Activated CD4-positive, CD25-positive, alpha-beta regulatory T cell treated with anti-CD3 and anti-CD28 coated beads, Interleukin-2, amount 50 U/mL, for 16 hours (primary cell): Measurements from ENCODE around the gene ELF1.
A peak's percentile ranks its signal among the peaks of the same experiment; 100 is the strongest.

Experiments used
- DNase-seq: peaks from one replicate; pipeline ENCODE4 v3.0.0-alpha.2; 2020; ENCODE audit warnings: low read depth, low spot score

The ELF1 gene

GRCh38 chr13:41019011-41019487 lies at the start of gene ELF1:
Gene ELF1 (minus strand): TSS chr13:41019316. CDS start chr13:40982054, 37,262 bp downstream.
- peak; percentile 50 for DNase-seq

DNA sequence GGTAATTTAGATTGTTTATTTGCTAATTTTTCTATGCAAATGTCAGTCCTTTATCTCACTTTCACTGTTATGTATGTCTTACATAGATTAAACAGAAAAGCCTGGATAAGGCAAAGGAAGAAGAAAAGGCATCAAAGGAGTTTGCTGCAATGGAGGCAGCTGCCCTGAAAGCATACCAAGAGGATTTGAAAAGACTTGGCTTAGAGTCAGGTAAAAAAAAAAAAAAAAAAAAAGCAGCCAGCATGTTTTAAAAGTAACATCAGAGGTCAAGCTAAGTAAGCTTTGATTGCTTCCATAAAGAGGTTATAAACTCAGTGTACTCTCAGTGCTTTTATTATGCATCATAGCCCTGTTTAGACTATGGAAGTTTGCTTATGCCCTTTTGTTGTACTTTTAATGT lies 46.0 kb upstream of the ELF1 start:
- no peak for DNase-seq

- no peak for DNase-seq
These were observed 45.4 kb upstream of the ELF1 start for GRCh38 chr13:41064493-41064892.

- no peak for DNase-seq
These were observed 43.1 kb upstream of the ELF1 start for GRCh38 chr13:41061914-41062837.

DNA sequence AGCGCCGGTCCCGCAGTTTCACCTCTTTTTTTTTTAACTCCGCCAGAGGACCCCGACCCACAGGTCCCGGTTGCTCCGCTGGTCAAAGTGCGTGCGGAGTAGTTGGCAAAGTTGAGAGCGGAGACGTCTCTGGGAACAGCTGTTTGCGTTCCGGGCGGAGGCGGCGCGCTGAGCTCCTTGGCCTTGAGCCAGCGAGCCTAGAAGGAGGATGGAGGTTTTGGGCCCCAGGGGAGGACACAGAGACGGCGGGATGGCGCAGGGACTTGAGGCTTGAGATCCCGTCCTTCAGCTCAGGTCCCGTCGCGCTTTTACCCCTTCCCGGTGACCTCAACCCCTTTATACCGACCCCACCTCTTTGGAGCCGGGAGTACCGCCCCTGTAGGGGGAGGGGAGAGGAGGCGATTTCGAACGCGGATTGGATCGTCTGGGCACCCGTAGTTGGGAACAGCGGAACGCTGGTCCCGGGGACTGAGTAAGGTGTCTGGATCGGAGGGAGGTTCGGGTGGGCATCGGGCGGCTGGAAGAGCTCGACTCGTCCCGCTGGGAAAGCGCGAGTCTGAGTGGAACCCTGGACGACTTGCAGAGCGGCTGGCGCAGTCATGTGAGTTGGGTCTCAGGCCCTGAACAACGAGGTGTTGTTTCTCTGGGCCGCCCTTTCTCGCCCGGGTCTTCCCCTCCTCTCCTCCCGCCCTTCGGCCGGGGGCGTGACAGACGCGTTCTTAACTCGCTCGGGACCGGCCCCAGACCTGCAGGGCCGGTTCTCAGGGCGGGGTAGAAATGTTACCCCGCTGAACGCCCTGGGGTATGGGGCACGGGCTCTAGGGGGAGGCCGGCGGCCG lies 42.2 kb upstream of the ELF1 start, which contains the start of gene WBP4:
TSS of gene WBP4 (plus strand) at position 435 of the 839 bp plus-strand sequence. CDS start at position 600, 165 bp downstream.
- peak; percentile 72 for DNase-seq

DNA sequence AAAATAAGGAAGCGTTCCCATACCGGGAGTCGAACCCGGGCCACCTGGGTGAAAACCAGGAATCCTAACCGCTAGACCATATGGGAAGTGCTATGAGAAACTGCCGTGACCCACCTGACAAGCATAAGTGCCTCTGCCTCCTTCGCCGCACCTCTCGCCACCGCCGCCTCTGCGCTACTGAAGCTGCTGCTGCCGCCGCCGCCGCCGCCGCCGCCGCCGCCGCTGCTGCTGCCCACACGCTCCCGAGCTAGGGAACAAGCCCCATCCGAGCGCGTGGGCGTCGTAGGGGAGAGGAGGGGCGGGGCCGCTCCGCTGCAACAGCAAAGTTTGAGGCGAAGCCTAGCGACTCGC lies 41.6 kb upstream of the ELF1 start:
- DNase-seq = peak; percentile 73

DNA sequence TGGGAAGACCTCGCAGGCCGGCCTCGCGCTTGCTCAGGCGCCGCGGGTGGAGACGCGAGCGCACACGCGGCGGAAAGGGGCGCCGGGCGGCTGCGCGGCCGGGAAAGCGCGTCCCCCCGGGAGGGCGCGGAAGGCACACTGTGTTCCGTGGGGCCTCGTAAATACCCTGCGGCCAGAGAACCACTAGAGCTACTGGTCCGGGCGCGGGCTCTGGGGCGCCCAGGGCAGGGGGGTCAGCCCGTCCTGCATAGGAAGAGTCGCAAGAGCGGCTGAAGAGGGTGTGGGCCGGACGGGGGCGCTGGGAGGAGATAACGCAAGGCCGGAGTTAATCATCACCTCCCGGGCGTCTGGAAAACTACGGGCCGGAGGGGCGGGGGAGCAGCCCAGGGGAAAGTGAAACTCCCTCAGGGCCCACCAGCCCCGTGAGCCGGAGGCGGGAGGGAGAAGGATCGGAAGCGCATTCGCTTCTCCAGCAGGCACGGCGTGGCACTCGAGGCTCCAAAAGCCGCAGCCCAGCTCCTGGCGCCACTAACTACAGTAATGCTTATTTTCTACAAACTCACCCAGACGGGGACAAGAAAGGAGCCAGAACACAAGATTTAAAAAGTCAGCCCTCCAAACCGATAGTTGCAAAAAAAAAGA lies 41.1 kb upstream of the ELF1 start:
- peak; percentile 39 for DNase-seq

DNA sequence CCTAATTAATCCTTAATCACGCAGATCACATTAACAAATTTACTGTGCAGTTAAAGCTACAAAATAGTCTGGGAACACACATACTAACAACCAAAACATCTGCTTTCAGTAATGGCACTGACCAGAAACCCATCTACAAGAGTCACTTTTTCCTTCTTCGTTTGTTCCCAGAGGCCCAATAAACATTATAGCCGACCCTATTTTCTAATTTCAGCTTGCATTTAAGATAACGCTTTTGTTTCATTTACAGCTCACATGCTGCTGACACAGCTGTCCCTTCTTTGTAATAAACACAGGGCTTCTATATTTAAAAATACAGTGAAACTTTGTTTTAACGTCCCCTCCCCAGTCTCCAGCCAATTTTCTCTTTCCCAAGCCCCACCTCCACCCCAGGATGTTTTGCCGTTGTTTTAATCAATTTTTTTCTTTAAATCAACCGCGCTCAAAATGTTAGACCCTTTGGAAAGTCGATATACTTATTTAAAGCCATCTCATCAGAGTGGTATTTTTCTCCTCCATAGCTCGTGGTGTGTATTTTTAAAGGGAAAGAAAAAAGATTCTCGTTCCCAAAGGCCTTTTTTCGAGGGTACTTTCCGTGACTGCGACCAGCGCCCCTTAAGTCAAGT lies 40.5 kb upstream of the ELF1 start:
- no peak for DNase-seq

GRCh38 chr13:41058295-41059070 lies 39.4 kb upstream of the ELF1 start:
- DNase-seq = no peak

- no peak for DNase-seq
These were observed 38.0 kb upstream of the ELF1 start for GRCh38 chr13:41056826-41057711.

GRCh38 chr13:41056194-41056593 lies 37.1 kb upstream of the ELF1 start:
- no peak for DNase-seq

DNA sequence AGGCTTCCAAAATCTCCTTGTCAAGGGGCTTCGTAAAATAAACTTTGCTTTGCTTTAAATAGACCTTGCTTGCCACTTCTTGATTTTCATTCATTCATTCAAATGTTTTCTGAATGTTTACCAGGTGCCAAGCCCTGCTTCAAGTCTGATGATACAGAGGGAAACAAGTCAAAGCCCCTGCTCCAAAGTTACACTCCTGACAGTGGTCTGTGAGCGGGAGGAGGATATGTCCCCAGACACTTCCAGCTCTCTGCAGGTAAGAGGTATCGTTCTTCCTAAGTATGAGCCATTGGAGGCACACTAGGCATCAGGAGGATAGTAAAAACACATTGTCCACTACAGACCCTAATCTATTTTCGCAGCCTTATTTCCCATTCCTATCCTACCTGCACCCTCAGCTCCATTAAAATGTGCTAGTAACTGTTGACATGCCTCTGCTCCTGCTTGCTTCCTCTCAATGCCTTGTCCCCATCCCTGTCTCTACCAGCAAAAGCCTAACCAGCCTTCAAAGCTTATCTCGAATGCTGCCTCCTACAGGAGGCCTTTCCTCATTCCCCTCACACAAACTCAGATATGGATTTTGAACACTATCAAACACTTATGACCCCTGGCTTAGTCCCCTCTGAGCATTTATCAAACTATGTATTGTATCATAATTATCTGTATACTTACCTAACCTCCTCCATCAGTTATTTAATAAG lies 36.0 kb upstream of the ELF1 start:
- no peak for DNase-seq

- peak; percentile 18 for DNase-seq
These were observed 35.2 kb upstream of the ELF1 start for GRCh38 chr13:41054212-41054877.

DNA sequence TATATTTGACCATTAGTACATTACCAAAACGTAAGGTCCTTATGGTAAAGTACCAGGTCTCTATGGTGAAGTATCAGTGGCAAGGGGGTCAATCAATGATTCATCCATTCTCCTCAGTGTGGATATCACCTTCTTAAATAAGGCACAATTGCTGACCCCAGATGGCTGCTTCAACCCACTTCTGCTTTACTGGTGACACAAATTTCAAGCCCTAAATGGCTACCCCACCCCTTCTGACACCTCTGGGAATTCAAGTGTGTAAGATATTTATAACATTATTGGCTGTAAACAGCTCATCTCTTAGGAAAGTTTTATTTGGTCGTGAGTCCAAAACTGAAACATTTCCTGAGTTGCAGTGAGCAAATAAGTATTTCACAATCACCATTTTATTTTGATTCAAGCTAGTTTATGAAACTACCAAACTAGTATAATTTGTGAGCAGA lies 34.3 kb upstream of the ELF1 start:
- DNase-seq = no peak

GRCh38 chr13:41052441-41052840 lies 33.3 kb upstream of the ELF1 start:
- DNase-seq = no peak

DNA sequence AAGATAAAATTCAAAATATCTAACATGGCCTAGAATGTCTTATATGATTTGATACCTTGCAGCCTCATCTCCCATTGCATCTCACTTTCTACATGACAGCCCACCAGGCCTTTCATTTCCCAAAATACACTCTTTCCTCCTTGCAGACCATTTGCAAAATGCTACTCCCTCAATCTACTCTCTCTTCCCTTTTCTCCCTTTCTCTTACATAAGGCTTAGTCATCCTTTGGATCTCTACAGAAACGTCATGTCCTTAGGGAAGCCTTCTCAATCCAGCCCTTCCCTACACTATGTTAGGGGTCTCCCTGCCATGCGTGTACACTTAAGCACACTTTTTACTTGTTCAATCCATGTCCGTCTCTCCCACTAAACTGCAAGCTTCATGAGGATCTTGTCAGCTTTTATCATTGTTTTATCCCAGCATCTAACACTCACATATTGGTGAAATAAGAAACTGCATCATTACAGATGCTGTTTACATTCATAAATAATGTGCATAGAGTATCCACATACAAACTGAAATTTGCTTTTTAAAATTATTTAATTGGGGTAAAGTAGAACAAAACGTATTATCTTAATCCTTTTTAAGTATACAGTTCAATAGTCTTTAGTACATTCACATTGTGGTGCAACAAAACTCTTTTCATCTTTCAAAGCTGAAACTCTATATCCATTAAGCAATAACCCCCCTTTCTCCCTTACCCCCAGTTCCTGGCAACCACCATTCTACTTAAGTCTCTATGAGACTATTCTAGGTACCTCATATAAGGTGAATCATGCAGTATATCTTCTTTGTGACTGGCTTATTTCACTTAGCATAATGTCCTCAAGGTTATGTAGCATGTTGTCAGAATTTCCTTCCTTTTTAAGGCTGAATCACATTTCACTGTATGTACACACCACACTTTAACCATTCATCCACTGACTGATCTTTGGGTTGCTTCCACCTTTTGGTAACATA lies 30.6 kb upstream of the ELF1 start:
- no peak for DNase-seq

DNA sequence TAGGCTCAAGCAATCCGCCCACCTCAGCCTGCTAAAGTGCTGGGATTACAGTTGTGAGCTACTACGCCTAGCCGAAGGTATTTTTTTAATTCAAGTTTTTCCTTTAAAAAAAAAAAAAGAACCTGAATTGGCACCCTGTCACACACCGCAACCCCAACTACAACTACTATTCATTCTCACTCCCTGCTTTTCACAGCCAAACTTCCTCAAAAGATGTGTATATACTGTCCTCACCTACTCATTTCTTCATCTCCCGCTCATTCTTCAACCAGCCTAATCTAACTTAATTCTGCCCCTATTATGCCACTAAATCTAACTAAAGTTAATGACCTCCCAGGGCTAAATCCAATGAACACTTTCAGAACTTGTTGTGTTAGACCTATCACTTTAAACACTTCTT lies 29.5 kb upstream of the ELF1 start:
- DNase-seq = no peak
